ENCODE results near the gene PDE8B. TPM values are rescaled to one million over a fixed set of nuclear protein-coding genes. Genes with fewer than 3 reads are reported as not detected.

PDE8B gene
- total RNA-seq, 1 experiment from 2014 or later: not detected

DNA sequence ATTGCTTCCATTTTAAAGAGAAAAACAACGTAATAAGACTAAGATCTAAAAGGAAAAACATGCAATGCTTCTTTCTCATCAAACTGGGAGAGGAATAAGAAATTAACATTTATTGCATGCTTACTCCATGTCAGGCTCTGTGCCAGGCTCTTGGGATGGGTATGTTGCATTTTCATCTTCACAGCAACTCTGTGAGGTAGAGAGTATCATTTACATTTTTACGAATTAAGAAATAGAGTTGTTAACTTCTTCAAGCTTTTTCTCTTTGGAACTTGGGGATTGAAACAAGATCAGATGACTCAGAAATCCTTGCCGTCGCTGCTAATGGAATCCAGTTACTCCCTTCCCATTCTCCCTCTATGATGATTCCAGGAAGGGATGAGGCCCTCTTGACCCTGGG lies 39.5 kb downstream of the PDE8B start:
- ChIA-PET CTCF (no interaction called here), POLR2A (ENCODE audit: unreplicated experiment) (no interaction called here)
- Histone ChIP-seq H3K4me1 (ENCODE audit: insufficient read depth, low read length) (no peaks in the 10 kb centered on the region), H3K4me2 (ENCODE audit: low read length) (no peak overlapping the region), H3F3A (ENCODE audit: low read length, unreplicated experiment) (no peaks in the 10 kb centered on the region), H3K9me3 (ENCODE audit: low read length) (no peaks in the 10 kb centered on the region), H2AFZ (ENCODE audit: low read length) (no peak overlapping the region), H3K27me3 (ENCODE audit: low read length) (peaks cover 14% of the 10 kb centered on the region; the same call in 1 of the 2 replicates), H3K79me2 (ENCODE audit: low read length) (no peaks in the 10 kb centered on the region), H3K36me3 (ENCODE audit: low read depth, low read length) (no peaks in the 10 kb centered on the region), H4K20me1 (ENCODE audit: low read length) (no peaks in the 10 kb centered on the region), H3K4me3 (ENCODE audit: low read length) (no peak overlapping the region), H3K9me2 (replicated peaks; ENCODE audit: low read length) (no peaks in the 10 kb centered on the region), H3K27ac (ENCODE audit: low read length) (no peak overlapping the region), H3K9ac (ENCODE audit: low read length) (no peak overlapping the region)
- TF ChIP-seq EZH2 (IDR thresholded peaks at IDR 0.05; ENCODE audit: low read length, unreplicated experiment) (no peak), EZH2phosphoT487 (IDR thresholded peaks at IDR 0.05; ENCODE audit: borderline replicate concordance, low read length) (no peak)
- TF ChIP-seq, protein P1, sequence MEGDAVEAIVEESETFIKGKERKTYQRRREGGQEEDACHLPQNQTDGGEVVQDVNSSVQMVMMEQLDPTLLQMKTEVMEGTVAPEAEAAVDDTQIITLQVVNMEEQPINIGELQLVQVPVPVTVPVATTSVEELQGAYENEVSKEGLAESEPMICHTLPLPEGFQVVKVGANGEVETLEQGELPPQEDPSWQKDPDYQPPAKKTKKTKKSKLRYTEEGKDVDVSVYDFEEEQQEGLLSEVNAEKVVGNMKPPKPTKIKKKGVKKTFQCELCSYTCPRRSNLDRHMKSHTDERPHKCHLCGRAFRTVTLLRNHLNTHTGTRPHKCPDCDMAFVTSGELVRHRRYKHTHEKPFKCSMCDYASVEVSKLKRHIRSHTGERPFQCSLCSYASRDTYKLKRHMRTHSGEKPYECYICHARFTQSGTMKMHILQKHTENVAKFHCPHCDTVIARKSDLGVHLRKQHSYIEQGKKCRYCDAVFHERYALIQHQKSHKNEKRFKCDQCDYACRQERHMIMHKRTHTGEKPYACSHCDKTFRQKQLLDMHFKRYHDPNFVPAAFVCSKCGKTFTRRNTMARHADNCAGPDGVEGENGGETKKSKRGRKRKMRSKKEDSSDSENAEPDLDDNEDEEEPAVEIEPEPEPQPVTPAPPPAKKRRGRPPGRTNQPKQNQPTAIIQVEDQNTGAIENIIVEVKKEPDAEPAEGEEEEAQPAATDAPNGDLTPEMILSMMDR (conservative IDR thresholded peaks at IDR 0.05; ENCODE audit: low read depth, low read length): no peak
- ATAC-seq (no peak), DNase-seq (no peak)
- intact Hi-C loops (cut with micrococcal nuclease): no loop called here
- no TSS peak for BruUV-seq (replicated peaks)

GRCh38 chr5:77251921-77252320 lies 41.4 kb downstream of the PDE8B start:
- H3K4me1 ChIP-seq (ENCODE audit: insufficient read depth, low read length): no peaks in the 10 kb centered on the region
- no peak overlapping the region for H3K9ac ChIP-seq (ENCODE audit: low read length)
- ChIA-PET POLR2A (ENCODE audit: unreplicated experiment) (no interaction called here), CTCF (no interaction called here)
- H3K79me2 ChIP-seq (ENCODE audit: low read length): no peaks in the 10 kb centered on the region
- ATAC-seq (no peak), DNase-seq (no peak)
- TF ChIP-seq EZH2phosphoT487 (IDR thresholded peaks at IDR 0.05; ENCODE audit: borderline replicate concordance, low read length): no peak
- TF ChIP-seq, protein P1 (conservative IDR thresholded peaks at IDR 0.05; ENCODE audit: low read depth, low read length): no peak
- no peak for TF ChIP-seq EZH2 (IDR thresholded peaks at IDR 0.05; ENCODE audit: low read length, unreplicated experiment)
- no peaks in the 10 kb centered on the region for H3F3A ChIP-seq (ENCODE audit: low read length, unreplicated experiment)
- no peaks in the 10 kb centered on the region for H3K36me3 ChIP-seq (ENCODE audit: low read depth, low read length)
- H4K20me1 ChIP-seq (ENCODE audit: low read length): no peaks in the 10 kb centered on the region
- no peak overlapping the region for H3K27ac ChIP-seq (ENCODE audit: low read length)
- no peaks in the 10 kb centered on the region for H3K9me3 ChIP-seq (ENCODE audit: low read length)
- no peak overlapping the region for H3K4me2 ChIP-seq (ENCODE audit: low read length)
- intact Hi-C loops (cut with micrococcal nuclease): no loop called here
- no peaks in the 10 kb centered on the region for H3K9me2 ChIP-seq (replicated peaks; ENCODE audit: low read length)
- H3K27me3 ChIP-seq (ENCODE audit: low read length): peaks cover 14% of the 10 kb centered on the region; the same call in 1 of the 2 replicates
- no TSS peak for BruUV-seq (replicated peaks)
- H3K4me3 ChIP-seq (ENCODE audit: low read length): no peak overlapping the region
- H2AFZ ChIP-seq (ENCODE audit: low read length): no peak overlapping the region

DNA sequence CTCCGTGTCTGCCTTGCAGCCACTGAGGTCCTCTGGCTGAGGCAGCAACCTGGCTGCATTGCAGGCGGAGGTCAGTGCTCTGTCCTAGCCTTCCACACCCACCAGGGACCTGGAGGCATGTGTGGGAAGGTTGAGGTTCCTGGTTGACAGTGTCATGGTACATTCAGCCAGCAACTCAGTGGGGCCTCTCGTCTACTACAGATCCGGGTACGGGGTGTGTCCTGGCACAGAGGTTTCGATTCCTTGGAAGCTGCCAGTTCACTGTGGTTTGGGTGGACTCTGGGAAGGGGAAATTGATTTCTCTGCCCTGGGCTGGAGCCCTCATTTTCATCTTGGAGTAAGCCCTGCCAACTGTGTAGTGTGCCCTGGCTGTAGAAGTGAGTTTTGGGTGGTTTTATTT lies 45.1 kb downstream of the PDE8B start:
- ATAC-seq (no peak), DNase-seq (no peak)
- Histone ChIP-seq H3K4me3 (ENCODE audit: low read length) (no peak overlapping the region), H3K9me2 (replicated peaks; ENCODE audit: low read length) (no peaks in the 10 kb centered on the region), H3K4me2 (ENCODE audit: low read length) (no peak overlapping the region), H4K20me1 (ENCODE audit: low read length) (no peaks in the 10 kb centered on the region), H3K79me2 (ENCODE audit: low read length) (no peaks in the 10 kb centered on the region), H2AFZ (ENCODE audit: low read length) (no peak overlapping the region), H3K36me3 (ENCODE audit: low read depth, low read length) (no peaks in the 10 kb centered on the region), H3K27me3 (ENCODE audit: low read length) (peaks cover 14% of the 10 kb centered on the region; the same call in 1 of the 2 replicates), H3K9me3 (ENCODE audit: low read length) (no peaks in the 10 kb centered on the region), H3K27ac (ENCODE audit: low read length) (no peak overlapping the region), H3K4me1 (ENCODE audit: insufficient read depth, low read length) (no peaks in the 10 kb centered on the region), H3F3A (ENCODE audit: low read length, unreplicated experiment) (no peaks in the 10 kb centered on the region), H3K9ac (ENCODE audit: low read length) (no peak overlapping the region)
- TF ChIP-seq, protein P1 (conservative IDR thresholded peaks at IDR 0.05; ENCODE audit: low read depth, low read length): no peak
- TF ChIP-seq EZH2 (IDR thresholded peaks at IDR 0.05; ENCODE audit: low read length, unreplicated experiment) (no peak), EZH2phosphoT487 (IDR thresholded peaks at IDR 0.05; ENCODE audit: borderline replicate concordance, low read length) (no peak)
- POLR2A ChIA-PET (ENCODE audit: unreplicated experiment): no interaction called here
- CTCF ChIA-PET: no interaction called here
- intact Hi-C loops (cut with micrococcal nuclease): no loop called here
- no TSS peak for BruUV-seq (replicated peaks)
